Pancreas (tissue), 10 donors: Measurements from ENCODE around the gene RGS7. TPM values are rescaled to one million over a fixed set of nuclear protein-coding genes. Genes with fewer than 3 reads are reported as not detected.
"Not testable (repeated sequence)": the region's sequence is repeated elsewhere in the genome, so short reads cannot be mapped to it uniquely, and the experiment has no call there.

Experiments used
- ATAC-seq, 4 donors: fragments of 200-7000 bp; cut with Tn5 transposase; one replicate each; pipeline versions ENCODE4 v1.8.0 to v1.9.1; 2020; ENCODE audit warnings: mild to moderate bottlenecking in 4 of 4, moderate library complexity in 4 of 4
- DNase-seq, 6 donors: peaks; one replicate each; pipeline ENCODE4 v3.0.0-alpha.2; 2020
- FAIRE-seq: peaks from 2 replicates; lab custom pipeline; 2012; peaks lifted over from hg19 to GRCh38; lab: Jason Lieb, UNC
- H3K27ac ChIP-seq, 4 donors: fragments of 200-600 bp; sonication (generic); 1 replicate in 3 of 4; 2 replicates in 1 of 4; pipeline versions ENCODE4 v1.5.0 to v1.8.0; 2020
- H3K27me3 ChIP-seq, 4 donors: fragments of 200-600 bp; one replicate each; pipeline ENCODE4 v1.8.0; 2021
- H3K36me3 ChIP-seq, 3 donors: fragments of 200-600 bp; sonication (generic) in 1 of 3; one replicate each; pipeline versions ENCODE4 v1.5.0 to v1.8.0; 2020 to 2021
- H3K4me1 ChIP-seq, 3 donors: fragments of 200-600 bp; one replicate each; pipeline ENCODE4 v1.8.0; 2021
- H3K4me3 ChIP-seq, 4 donors: fragments of 200-600 bp; sonication (generic) in 2 of 4; one replicate each; pipeline versions ENCODE4 v1.5.0 to v1.8.0; 2020 to 2021
- H3K9me3 ChIP-seq, 4 donors: fragments of 200-600 bp; one replicate each; pipeline ENCODE4 v1.8.0; 2021
- WGBS, 2 donors: extraction: QIAGEN DNeasy Blood & Tissue Kit; methylation state at CpG; one replicate each; pipeline ENCODE4 v1.1.7; 2013; 5-methylcytosine and 5-hydroxymethylcytosine counted together
- intact Hi-C, 3 donors: fragments of 100-400 bp; cut with DNase I; formaldehyde crosslinking; loops; one replicate each; pipeline versions ENCODE4 v1.11.1 to v1.14.2; 2022
- polyA plus RNA-seq, 2 donors: library from polyadenylated mRNA; stranded (reverse); fragments of 200-250 nt; gene quantifications; one replicate each; pipeline ENCODE4 v1.2.3, GENCODE V29; 2013
- total RNA-seq, 6 donors: library from RNA; stranded (reverse); fragmentation: NEBNext Ultra II Directional in 4 of 6; extraction: Animal tissue kit (Norgen Biotek cat#: 25700) in 4 of 6; gene quantifications; one replicate each; pipeline versions ENCODE4 v1.2.1 to v1.2.4, GENCODE V29; 2021 to 2023
- TF ChIP-seq, protein P1 (sequence below), 4 donors: fragments of 200-600 bp; sonication (generic) in 3 of 4; IDR thresholded peaks; one replicate each; pipeline versions ENCODE4 v1.5.0 to v1.8.0; 2021; ENCODE audit warnings: antibody characterized with exemption in 4 of 4
- donor health status: healthy with polysubstance abuse.
- donor health status: DM: no; HTN: no; CAD: no; lungs with moderate emphysema.
- donor health status: DM: no; HTN: no; CAD: no.
- donor health status: control.
- donor health status: control.
- donor health status: Bipolar disorder and iron deficiency.
- donor health status: DM: yes; HTN: yes; CAD: no.
- donor health status: DM: no; HTN: no; CAD: no.
- donor health status: DM: no; HTN: no; CAD: no.
- donor health status: DM: yes; HTN: yes; CAD: no.

RGS7 gene
- total and polyA plus RNA-seq, 8 donors: 0.08 to 4.2 (median 0.33) TPM

DNA sequence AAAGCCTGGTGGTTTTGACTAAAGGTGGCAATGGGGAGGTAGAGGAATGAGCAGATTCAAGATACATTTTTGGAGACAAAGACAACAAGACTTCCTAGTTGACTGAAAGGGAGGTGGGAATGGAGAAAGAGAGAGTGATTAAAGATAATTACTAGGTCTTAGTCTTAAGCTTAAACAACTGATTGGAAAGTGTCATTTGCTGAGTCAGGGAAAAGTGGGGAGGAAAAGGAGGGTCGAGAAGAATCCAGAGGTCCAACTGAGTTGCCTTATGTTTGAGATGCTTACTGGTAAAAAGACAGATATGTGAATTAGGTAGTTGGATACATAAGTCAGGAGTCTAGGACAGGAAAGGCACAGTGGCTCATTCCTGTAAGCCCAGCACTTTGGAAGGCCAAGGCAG is 179.3 kb downstream of the RGS7 start:
- no peak for DNase-seq
- H3K36me3 ChIP-seq: no peaks in the 10 kb centered on the region
- H3K9me3 ChIP-seq: no peaks in the 10 kb centered on the region
- H3K4me1 ChIP-seq: no peaks in the 10 kb centered on the region
- ATAC-seq: no peak
- H3K4me3 ChIP-seq: no peak overlapping the region
- TF ChIP-seq, protein P1, sequence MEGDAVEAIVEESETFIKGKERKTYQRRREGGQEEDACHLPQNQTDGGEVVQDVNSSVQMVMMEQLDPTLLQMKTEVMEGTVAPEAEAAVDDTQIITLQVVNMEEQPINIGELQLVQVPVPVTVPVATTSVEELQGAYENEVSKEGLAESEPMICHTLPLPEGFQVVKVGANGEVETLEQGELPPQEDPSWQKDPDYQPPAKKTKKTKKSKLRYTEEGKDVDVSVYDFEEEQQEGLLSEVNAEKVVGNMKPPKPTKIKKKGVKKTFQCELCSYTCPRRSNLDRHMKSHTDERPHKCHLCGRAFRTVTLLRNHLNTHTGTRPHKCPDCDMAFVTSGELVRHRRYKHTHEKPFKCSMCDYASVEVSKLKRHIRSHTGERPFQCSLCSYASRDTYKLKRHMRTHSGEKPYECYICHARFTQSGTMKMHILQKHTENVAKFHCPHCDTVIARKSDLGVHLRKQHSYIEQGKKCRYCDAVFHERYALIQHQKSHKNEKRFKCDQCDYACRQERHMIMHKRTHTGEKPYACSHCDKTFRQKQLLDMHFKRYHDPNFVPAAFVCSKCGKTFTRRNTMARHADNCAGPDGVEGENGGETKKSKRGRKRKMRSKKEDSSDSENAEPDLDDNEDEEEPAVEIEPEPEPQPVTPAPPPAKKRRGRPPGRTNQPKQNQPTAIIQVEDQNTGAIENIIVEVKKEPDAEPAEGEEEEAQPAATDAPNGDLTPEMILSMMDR (IDR thresholded peaks at IDR 0.05): no peak
- intact Hi-C loops: no loop called here
- 73 to 77% methylated on average over 1 of the region's 1 CpG for WGBS, 2 donors
- H3K27me3 ChIP-seq: no peaks in the 10 kb centered on the region
- H3K27ac ChIP-seq: no peak overlapping the region
- FAIRE-seq: no peak

DNA sequence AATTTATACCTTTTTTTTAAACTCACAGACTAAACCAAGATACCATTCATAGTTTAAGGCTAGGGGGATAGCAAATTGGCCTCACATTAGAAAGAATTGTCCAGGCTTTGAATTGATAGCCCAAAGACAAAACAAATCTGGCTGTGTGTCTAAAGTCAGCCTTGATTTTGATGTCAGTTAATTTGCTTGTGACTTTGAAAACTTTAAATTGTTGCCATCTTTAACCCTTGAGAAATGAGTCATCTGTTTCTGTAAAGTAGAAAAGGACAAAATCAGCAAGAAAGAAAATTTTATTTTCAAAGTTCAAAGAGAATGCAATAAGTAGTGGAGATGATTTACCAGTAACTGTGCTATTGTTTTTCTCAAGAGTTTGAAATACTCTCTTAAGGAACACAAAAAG is 184.5 kb downstream of the RGS7 start:
- Histone ChIP-seq H3K36me3 (no peaks in the 10 kb centered on the region), H3K4me3 (no peak overlapping the region), H3K27me3 (no peaks in the 10 kb centered on the region), H3K4me1 (no peaks in the 10 kb centered on the region), H3K27ac (no peak overlapping the region), H3K9me3 (no peaks in the 10 kb centered on the region)
- DNase-seq: no peak
- TF ChIP-seq, protein P1 (IDR thresholded peaks at IDR 0.05): no peak
- ATAC-seq: no peak
- intact Hi-C loops: no loop called here
- no peak for FAIRE-seq

DNA sequence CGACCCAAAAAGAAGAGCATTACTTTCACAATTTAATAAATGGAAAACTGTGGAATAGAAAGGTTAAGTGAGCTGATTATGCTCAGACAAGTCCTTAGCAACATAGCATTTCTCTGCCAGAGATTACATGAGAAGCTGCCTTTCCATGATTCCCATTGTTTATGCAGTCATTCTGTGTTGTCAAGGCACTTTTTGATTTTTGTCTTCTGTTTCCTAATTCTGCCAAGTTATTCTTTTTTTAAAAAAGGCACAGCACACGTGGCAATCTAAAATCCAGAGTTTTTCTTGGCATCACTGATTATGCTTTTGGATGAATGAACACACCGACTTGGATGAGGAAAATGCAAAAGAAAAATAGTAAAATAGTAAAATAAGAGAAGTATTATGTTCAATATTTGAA is 185.0 kb downstream of the RGS7 start:
- no peaks in the 10 kb centered on the region for H3K27me3 ChIP-seq
- intact Hi-C loops: no loop called here
- TF ChIP-seq, protein P1 (IDR thresholded peaks at IDR 0.05): no peak
- 37 to 42% methylated on average over 3 of the region's 3 CpGs for WGBS, 2 donors
- H3K9me3 ChIP-seq: no peaks in the 10 kb centered on the region
- no peaks in the 10 kb centered on the region for H3K36me3 ChIP-seq
- H3K27ac ChIP-seq: no peak overlapping the region
- DNase-seq: no peak
- no peaks in the 10 kb centered on the region for H3K4me1 ChIP-seq
- no peak for ATAC-seq
- no peak for FAIRE-seq
- H3K4me3 ChIP-seq: no peak overlapping the region

DNA sequence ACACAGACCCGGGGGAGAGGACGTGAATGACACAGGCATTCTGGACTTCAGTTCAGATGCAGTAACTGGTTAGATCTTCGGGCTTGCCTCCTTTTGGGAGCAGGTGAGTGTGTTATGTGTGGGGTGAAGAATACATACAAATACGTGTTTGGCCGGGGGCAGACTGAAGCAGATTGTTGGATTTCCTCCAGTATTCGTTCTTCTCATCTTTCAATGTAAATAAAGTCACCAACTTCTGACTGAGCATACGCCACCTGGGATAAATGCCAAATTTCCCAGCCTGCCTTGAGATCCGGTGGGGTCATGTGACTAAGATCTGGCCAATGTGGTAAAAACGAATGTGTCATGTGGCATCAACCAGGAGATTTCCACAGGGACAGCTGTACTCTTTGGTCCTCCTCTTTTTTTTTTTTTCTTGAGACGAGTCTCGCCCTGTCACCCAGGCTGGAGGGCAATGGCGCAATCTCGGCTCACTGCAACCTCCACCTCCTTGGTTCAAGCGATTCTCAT is 189.8 kb downstream of the RGS7 start:
- Histone ChIP-seq H3K4me1 (no peaks in the 10 kb centered on the region), H3K36me3 (no peaks in the 10 kb centered on the region), H3K9me3 (no peaks in the 10 kb centered on the region), H3K27ac (no peak overlapping the region), H3K27me3 (no peaks in the 10 kb centered on the region), H3K4me3 (no peak overlapping the region)
- WGBS, 2 donors: 66 to 75% methylated on average over 14 of the region's 14 CpGs
- TF ChIP-seq, protein P1 (IDR thresholded peaks at IDR 0.05): no peak
- intact Hi-C loops: no loop called here
- FAIRE-seq (no peak), DNase-seq (no peak), ATAC-seq (no peak)

GRCh38 chr1:241166625-241167024 is 190.4 kb downstream of the RGS7 start:
- DNase-seq (no peak), ATAC-seq (no peak), FAIRE-seq (no peak)
- TF ChIP-seq, protein P1 (IDR thresholded peaks at IDR 0.05): no peak
- Histone ChIP-seq H3K9me3 (no peaks in the 10 kb centered on the region), H3K4me1 (no peaks in the 10 kb centered on the region), H3K27me3 (no peaks in the 10 kb centered on the region), H3K36me3 (no peaks in the 10 kb centered on the region), H3K4me3 (no peak overlapping the region), H3K27ac (no peak overlapping the region)
- 77 to 96% methylated on average over 1 of the region's 1 CpG for WGBS, 2 donors
- intact Hi-C loops: no loop called here

DNA sequence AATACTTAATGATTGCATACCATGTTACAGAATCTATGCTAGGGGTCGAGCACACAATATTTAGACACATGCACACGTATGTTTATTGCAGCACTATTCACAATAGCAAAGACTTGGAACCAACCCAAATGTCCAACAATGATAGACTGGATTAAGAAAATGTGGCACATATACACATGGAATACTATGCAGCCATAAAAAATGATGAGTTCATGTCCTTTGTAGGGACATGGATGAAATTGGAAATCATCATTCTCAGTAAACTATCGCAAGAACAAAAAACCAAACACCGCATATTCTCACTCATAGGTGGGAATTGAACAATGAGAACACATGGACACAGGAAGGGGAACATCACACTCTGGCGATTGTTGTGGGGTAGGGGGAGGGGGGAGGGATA is 191.7 kb downstream of the RGS7 start:
- WGBS, 2 donors: 78 to 91% methylated on average over 3 of the region's 5 CpGs
- ATAC-seq, FAIRE-seq, H3K4me1 ChIP-seq, H3K27me3 ChIP-seq, H3K4me3 ChIP-seq, DNase-seq, H3K27ac ChIP-seq, intact Hi-C loops, H3K9me3 ChIP-seq, H3K36me3 ChIP-seq: not testable (repeated sequence)
